GM19023 (cell line): ENCODE data around the gene LGALS4.
"Not testable (repeated sequence)": the region's sequence is repeated elsewhere in the genome, so short reads cannot be mapped to it uniquely, and the experiment has no call there.

Source experiments
- ATAC-seq: cut with Tn5 transposase; IDR thresholded peaks from one replicate; pipeline ENCODE4 v1.9.1; 2021; ENCODE audit warnings: mild to moderate bottlenecking, moderate library complexity; ENCODE audit not compliant: unreplicated experiment

Gene LGALS4

DNA sequence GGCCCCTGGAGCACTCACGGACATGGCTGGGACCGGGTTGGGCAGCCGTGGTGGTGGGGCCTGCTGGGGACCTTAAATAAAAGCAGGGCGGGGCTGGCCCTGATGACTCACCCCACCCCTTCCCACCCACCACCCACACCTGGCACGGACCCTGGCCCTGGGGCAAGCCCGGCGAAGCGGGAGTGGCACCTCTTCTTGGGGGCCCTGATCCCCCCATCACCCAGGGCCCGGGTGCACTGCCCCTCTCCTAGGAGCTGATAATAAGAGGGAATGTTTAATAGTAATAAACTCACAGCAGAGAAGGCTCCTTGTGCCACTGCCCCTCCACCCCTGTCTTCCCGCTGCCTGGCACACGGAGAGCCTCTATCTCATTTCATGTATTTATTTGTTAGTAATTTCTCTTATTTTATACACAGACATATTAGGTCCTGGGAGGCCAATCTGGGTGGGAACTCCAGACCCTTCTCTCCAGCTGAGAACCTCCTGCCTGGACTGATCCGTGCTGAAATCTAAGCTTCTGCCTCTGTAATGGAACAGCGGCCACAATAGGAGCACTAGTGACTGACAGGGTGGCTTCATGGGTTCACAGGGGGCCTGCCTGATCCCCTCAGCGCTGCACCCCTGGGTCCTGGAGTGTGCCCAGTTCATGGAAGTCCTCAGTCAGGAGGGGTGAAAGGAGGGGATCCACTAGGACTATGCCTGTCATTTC is 39.1 kb downstream of the LGALS4 start, which contains the start of gene LGALS7:
Gene LGALS7, minus strand, starts transcription at position 49 of the 709 bp plus-strand sequence. Its CDS starts 25 bp downstream, at position 24.
- ATAC-seq = no peak

- not testable (repeated sequence) for ATAC-seq
Observed at GRCh38 chr19:38771569-38771968, 41.2 kb downstream of the LGALS4 start.

GRCh38 chr19:38770949-38771275 is 41.8 kb downstream of the LGALS4 start:
- ATAC-seq = peak; percentile 55

- ATAC-seq = peak; percentile 15
Observed at GRCh38 chr19:38770228-38770948, 42.4 kb downstream of the LGALS4 start.

- no peak for ATAC-seq
Observed at GRCh38 chr19:38769635-38770211, 43.0 kb downstream of the LGALS4 start.

DNA sequence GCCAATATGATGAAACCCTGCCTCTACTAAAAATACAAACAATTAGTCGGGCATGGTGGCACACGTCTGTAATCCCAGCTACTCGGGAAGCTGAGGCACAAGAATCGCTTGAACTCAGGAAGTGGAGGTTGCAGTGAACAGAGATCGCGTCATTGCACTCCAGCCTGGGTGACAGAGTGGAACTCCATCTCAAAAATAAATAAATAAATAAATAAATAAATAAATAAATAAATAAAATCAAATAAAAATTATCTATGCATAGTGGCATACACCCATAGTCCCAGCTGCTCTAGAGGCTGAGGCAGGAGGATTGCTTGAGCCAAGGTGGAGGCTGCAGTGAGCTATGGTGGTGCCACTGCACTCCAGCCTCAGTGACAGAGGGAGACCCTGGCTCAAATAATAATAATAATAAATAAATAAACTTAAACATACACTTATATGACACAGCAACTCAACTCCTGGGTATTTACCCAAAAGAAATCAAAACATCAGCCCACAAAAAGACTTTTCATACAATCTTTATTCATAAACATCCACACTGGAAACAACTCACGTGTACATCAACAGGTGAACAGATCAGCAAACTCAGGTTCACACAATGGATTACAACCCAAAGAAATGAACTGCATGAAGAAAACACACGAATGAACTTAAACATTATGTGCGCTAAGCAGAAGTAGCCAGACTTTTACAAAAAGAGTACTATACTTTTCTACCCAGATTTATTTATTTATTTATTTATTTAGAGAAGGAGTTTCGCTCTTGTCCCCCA is 46.3 kb downstream of the LGALS4 start:
- ATAC-seq = no peak

DNA sequence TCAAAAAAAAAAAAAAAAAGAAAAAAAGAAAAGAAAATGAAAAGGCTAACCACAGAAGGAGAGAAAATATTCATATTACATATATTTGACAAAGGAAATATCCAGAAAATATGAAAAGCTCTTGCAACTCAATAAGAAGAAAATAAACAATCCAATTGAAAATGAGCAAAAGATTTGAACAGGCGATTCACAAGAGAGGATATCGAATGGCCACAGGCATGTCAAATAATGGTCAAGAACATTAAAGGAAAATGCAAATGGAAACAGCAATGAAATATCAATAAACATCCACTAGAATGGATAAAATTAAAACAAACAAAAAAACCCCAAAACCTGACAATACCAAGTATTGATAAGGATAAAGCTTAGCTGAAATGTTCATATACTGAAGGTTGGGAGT is 47.5 kb downstream of the LGALS4 start:
- ATAC-seq = no peak

DNA sequence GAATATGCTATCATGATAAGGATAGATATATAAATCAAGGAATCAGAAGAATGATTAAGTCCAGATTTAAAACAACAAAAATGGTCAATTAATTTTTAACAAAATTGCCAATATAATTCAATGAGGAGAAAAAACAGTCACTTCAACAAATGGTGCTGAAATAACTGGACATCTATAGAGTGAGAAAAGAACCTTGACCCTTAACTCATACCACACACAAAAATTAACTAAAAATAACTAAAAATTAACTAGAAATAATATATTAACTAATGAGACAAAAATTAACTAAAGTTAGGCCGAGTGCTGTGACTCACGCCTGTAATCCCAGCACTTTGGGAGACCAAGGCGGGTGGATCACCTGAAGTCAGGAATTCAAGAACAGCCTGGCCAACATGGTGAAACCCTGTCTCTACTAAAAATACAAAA is 48.9 kb downstream of the LGALS4 start:
- no peak for ATAC-seq

- not testable (repeated sequence) for ATAC-seq
Observed at GRCh38 chr19:38761884-38762389, 50.8 kb downstream of the LGALS4 start.

GRCh38 chr19:38760805-38761517 is 51.8 kb downstream of the LGALS4 start:
- ATAC-seq = not testable (repeated sequence)

- no peak for ATAC-seq
Observed at GRCh38 chr19:38759590-38760003, 53.1 kb downstream of the LGALS4 start.

DNA sequence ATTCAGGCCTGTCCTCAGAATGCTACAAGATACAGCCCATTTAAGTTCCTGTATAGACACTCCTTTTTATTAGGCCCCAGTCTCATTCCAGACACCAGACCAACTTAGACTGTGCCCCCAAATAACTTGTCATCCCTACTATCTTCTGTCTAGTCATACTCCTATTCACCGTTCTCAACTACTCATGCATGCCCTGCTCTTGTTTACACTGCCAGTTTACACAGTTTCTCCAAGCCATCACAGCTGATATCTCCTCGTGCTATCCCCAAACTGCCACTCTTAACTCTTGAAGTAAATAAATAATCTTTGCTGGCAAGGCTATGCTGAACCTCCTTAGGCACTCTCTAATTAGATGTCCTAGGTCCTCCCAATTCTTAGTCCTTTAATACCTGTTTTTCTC is 58.5 kb downstream of the LGALS4 start:
- ATAC-seq = not testable (repeated sequence)

DNA sequence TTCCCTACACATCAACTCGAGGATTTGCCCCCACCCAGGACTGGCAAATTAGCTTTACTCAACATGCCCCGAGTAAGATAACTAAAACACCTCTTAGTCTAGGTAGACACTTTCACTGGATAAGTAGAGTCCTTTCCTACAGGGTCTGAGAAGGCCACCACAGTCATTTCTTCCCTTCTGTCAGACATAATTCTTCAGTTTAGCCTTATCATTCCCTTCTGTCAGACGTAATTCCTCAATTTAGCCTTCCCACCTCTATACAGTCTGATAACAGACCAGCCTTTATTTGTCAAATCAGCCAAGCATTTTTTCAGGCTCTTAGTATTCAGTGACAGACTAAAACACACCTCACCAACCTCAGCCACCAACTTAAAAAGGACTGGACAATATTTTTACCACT is 59.0 kb downstream of the LGALS4 start:
- ATAC-seq = not testable (repeated sequence)
